ENCODE measurements around the gene SYT5.
"Not testable (repeated sequence)": the region's sequence is repeated elsewhere in the genome, so short reads cannot be mapped to it uniquely, and the experiment has no call there.

SYT5 gene

GRCh38 chr19:55225415-55225958 lies 45.4 kb upstream of the SYT5 start:
- WGBS: 93% methylated on average over 4 of the region's 7 CpGs
- Histone ChIP-seq H2BK5ac (ENCODE audit: low read depth, low read length, poor library complexity, severe bottlenecking) (no peak overlapping the region), H3K4me3 (ENCODE audit: insufficient read depth in 1 of 2, low read depth in 1 of 2, low read length in 2 of 2) (no peak overlapping the region), H3K14ac (ENCODE audit: low read length in 2 of 2) (no peak overlapping the region), H2BK12ac (ENCODE audit: low read length in 2 of 2) (no peak overlapping the region), H3K27me3 (ENCODE audit: control insufficient read depth in 1 of 2, insufficient read depth in 1 of 2, low read length in 2 of 2) (no peaks in the 10 kb centered on the region), H4K8ac (ENCODE audit: low read length) (no peak overlapping the region), H3K4me1 (ENCODE audit: control insufficient read depth, insufficient read depth, low read depth, low read length) (peaks cover 17% of the 10 kb centered on the region), H2AK5ac (ENCODE audit: low read length, severe bottlenecking) (no peak overlapping the region), H3K27ac (ENCODE audit: low read length, poor library complexity, severe bottlenecking) (no peak overlapping the region), H3K36me3 (ENCODE audit: control insufficient read depth in 1 of 2, insufficient read depth in 2 of 2, low read depth in 1 of 2, low read length in 2 of 2) (peaks cover 44 to 64% of the 10 kb centered on the region in 2 experiments), H3K4me2 (ENCODE audit: low read length, poor library complexity, severe bottlenecking) (no peak overlapping the region), H3K4ac (ENCODE audit: low read depth in 1 of 2, low read length in 2 of 2) (no peak overlapping the region), H3K23ac (ENCODE audit: low read length in 2 of 2) (no peak overlapping the region), H2BK120ac (ENCODE audit: low read depth, low read length) (no peak overlapping the region), H3K79me1 (replicated peaks; ENCODE audit: low read length, poor library complexity, severe bottlenecking) (peaks cover 11% of the 10 kb centered on the region), H2AFZ (ENCODE audit: low read depth, low read length) (no peak overlapping the region), H4K91ac (ENCODE audit: low read length) (no peak overlapping the region), H3K18ac (ENCODE audit: low read depth in 1 of 2, low read length in 2 of 2) (no peak overlapping the region), H2BK15ac (ENCODE audit: low read depth, poor library complexity, severe bottlenecking) (no peak overlapping the region), H3K9me3 (ENCODE audit: control insufficient read depth, low read length) (no peaks in the 10 kb centered on the region), H3K9ac (ENCODE audit: low read length) (no peak overlapping the region)
- no peak for DNase-seq

GRCh38 chr19:55224679-55225414 lies 44.8 kb upstream of the SYT5 start:
- not testable (repeated sequence) for DNase-seq; H2BK5ac ChIP-seq (ENCODE audit: low read depth, low read length, poor library complexity, severe bottlenecking); H3K9ac ChIP-seq (ENCODE audit: low read length); H2AFZ ChIP-seq (ENCODE audit: low read depth, low read length); H4K8ac ChIP-seq (ENCODE audit: low read length); H2BK120ac ChIP-seq (ENCODE audit: low read depth, low read length); H3K4me2 ChIP-seq (ENCODE audit: low read length, poor library complexity, severe bottlenecking); H3K18ac ChIP-seq (ENCODE audit: low read depth in 1 of 2, low read length in 2 of 2); H3K27ac ChIP-seq (ENCODE audit: low read length, poor library complexity, severe bottlenecking); H2BK12ac ChIP-seq (ENCODE audit: low read length in 2 of 2); H3K23ac ChIP-seq (ENCODE audit: low read length in 2 of 2); H3K4me3 ChIP-seq (ENCODE audit: insufficient read depth in 1 of 2, low read depth in 1 of 2, low read length in 2 of 2); H3K79me1 ChIP-seq (replicated peaks; ENCODE audit: low read length, poor library complexity, severe bottlenecking); H2BK15ac ChIP-seq (ENCODE audit: low read depth, poor library complexity, severe bottlenecking); H3K4ac ChIP-seq (ENCODE audit: low read depth in 1 of 2, low read length in 2 of 2); H4K91ac ChIP-seq (ENCODE audit: low read length); H2AK5ac ChIP-seq (ENCODE audit: low read length, severe bottlenecking); H3K9me3 ChIP-seq (ENCODE audit: control insufficient read depth, low read length); H3K14ac ChIP-seq (ENCODE audit: low read length in 2 of 2); H3K27me3 ChIP-seq (ENCODE audit: control insufficient read depth in 1 of 2, insufficient read depth in 1 of 2, low read length in 2 of 2)
- peaks cover 17% of the 10 kb centered on the region for H3K4me1 ChIP-seq (ENCODE audit: control insufficient read depth, insufficient read depth, low read depth, low read length)
- 72% methylated on average over 9 of the region's 11 CpGs for WGBS
- H3K36me3 ChIP-seq (ENCODE audit: control insufficient read depth in 1 of 2, insufficient read depth in 2 of 2, low read depth in 1 of 2, low read length in 2 of 2): peaks cover 40 to 57% of the 10 kb centered on the region in 2 experiments

GRCh38 chr19:55224038-55224665 lies 44.1 kb upstream of the SYT5 start:
- no peak overlapping the region for H3K4me3 ChIP-seq (ENCODE audit: insufficient read depth in 1 of 2, low read depth in 1 of 2, low read length in 2 of 2)
- WGBS: 93% methylated on average over 26 of the region's 26 CpGs
- no peaks in the 10 kb centered on the region for H3K9me3 ChIP-seq (ENCODE audit: control insufficient read depth, low read length)
- no peak overlapping the region for H4K8ac ChIP-seq (ENCODE audit: low read length)
- H2BK12ac ChIP-seq (ENCODE audit: low read length in 2 of 2): peak overlapping the region in 1 of 2 experiments; percentile 22
- H3K4me1 ChIP-seq (ENCODE audit: control insufficient read depth, insufficient read depth, low read depth, low read length): peaks cover 15% of the 10 kb centered on the region
- no peak overlapping the region for H3K4me2 ChIP-seq (ENCODE audit: low read length, poor library complexity, severe bottlenecking)
- no peak overlapping the region for H4K91ac ChIP-seq (ENCODE audit: low read length)
- no peak overlapping the region for H3K27ac ChIP-seq (ENCODE audit: low read length, poor library complexity, severe bottlenecking)
- no peak overlapping the region for H2BK120ac ChIP-seq (ENCODE audit: low read depth, low read length)
- H3K14ac ChIP-seq (ENCODE audit: low read length in 2 of 2): no peak overlapping the region
- no peaks in the 10 kb centered on the region for H3K27me3 ChIP-seq (ENCODE audit: control insufficient read depth in 1 of 2, insufficient read depth in 1 of 2, low read length in 2 of 2)
- H3K9ac ChIP-seq (ENCODE audit: low read length): no peak overlapping the region
- H2AK5ac ChIP-seq (ENCODE audit: low read length, severe bottlenecking): no peak overlapping the region
- no peak overlapping the region for H3K18ac ChIP-seq (ENCODE audit: low read depth in 1 of 2, low read length in 2 of 2)
- no peak overlapping the region for H2BK15ac ChIP-seq (ENCODE audit: low read depth, poor library complexity, severe bottlenecking)
- H3K36me3 ChIP-seq (ENCODE audit: control insufficient read depth in 1 of 2, insufficient read depth in 2 of 2, low read depth in 1 of 2, low read length in 2 of 2): peaks cover 33 to 50% of the 10 kb centered on the region in 2 experiments
- H3K4ac ChIP-seq (ENCODE audit: low read depth in 1 of 2, low read length in 2 of 2): no peak overlapping the region
- no peak overlapping the region for H2BK5ac ChIP-seq (ENCODE audit: low read depth, low read length, poor library complexity, severe bottlenecking)
- H3K23ac ChIP-seq (ENCODE audit: low read length in 2 of 2): no peak overlapping the region
- no peak overlapping the region for H2AFZ ChIP-seq (ENCODE audit: low read depth, low read length)
- peaks cover 7% of the 10 kb centered on the region for H3K79me1 ChIP-seq (replicated peaks; ENCODE audit: low read length, poor library complexity, severe bottlenecking)
- no peak for DNase-seq

- H3K4ac ChIP-seq (ENCODE audit: low read depth in 1 of 2, low read length in 2 of 2): no peak overlapping the region
- H2BK15ac ChIP-seq (ENCODE audit: low read depth, poor library complexity, severe bottlenecking): no peak overlapping the region
- H4K91ac ChIP-seq (ENCODE audit: low read length): no peak overlapping the region
- H3K14ac ChIP-seq (ENCODE audit: low read length in 2 of 2): no peak overlapping the region
- no peak overlapping the region for H2AFZ ChIP-seq (ENCODE audit: low read depth, low read length)
- DNase-seq: no peak
- H3K23ac ChIP-seq (ENCODE audit: low read length in 2 of 2): no peak overlapping the region
- peaks cover 8% of the 10 kb centered on the region for H3K4me1 ChIP-seq (ENCODE audit: control insufficient read depth, insufficient read depth, low read depth, low read length)
- peaks cover 28 to 43% of the 10 kb centered on the region in 2 experiments for H3K36me3 ChIP-seq (ENCODE audit: control insufficient read depth in 1 of 2, insufficient read depth in 2 of 2, low read depth in 1 of 2, low read length in 2 of 2)
- H3K27ac ChIP-seq (ENCODE audit: low read length, poor library complexity, severe bottlenecking): no peak overlapping the region
- H4K8ac ChIP-seq (ENCODE audit: low read length): no peak overlapping the region
- no peak overlapping the region for H2AK5ac ChIP-seq (ENCODE audit: low read length, severe bottlenecking)
- no peak overlapping the region for H2BK5ac ChIP-seq (ENCODE audit: low read depth, low read length, poor library complexity, severe bottlenecking)
- H2BK120ac ChIP-seq (ENCODE audit: low read depth, low read length): no peak overlapping the region
- H3K79me1 ChIP-seq (replicated peaks; ENCODE audit: low read length, poor library complexity, severe bottlenecking): peaks cover 3% of the 10 kb centered on the region
- 97% methylated on average over 17 of the region's 17 CpGs for WGBS
- H3K9ac ChIP-seq (ENCODE audit: low read length): no peak overlapping the region
- H3K4me2 ChIP-seq (ENCODE audit: low read length, poor library complexity, severe bottlenecking): no peak overlapping the region
- H2BK12ac ChIP-seq (ENCODE audit: low read length in 2 of 2): peak overlapping the region in 1 of 2 experiments; percentile 22
- no peak overlapping the region for H3K4me3 ChIP-seq (ENCODE audit: insufficient read depth in 1 of 2, low read depth in 1 of 2, low read length in 2 of 2)
- H3K18ac ChIP-seq (ENCODE audit: low read depth in 1 of 2, low read length in 2 of 2): no peak overlapping the region
- H3K27me3 ChIP-seq (ENCODE audit: control insufficient read depth in 1 of 2, insufficient read depth in 1 of 2, low read length in 2 of 2): no peaks in the 10 kb centered on the region
- no peaks in the 10 kb centered on the region for H3K9me3 ChIP-seq (ENCODE audit: control insufficient read depth, low read length)
These were observed 43.4 kb upstream of the SYT5 start for GRCh38 chr19:55223291-55224037.

Measured in mesenchymal stem cell (in vitro differentiated cells and primary cell).